ENCODE measurements around the gene SLC25A22.

GRCh38 chr11:773830-774229 lies 24.3 kb downstream of the SLC25A22 start:
- TF ChIP-seq CTCF (IDR thresholded peaks at IDR 0.05; ENCODE audit: insufficient read depth, low read length, poor library complexity, severe bottlenecking) (no peak), EZH2phosphoT487 (conservative IDR thresholded peaks at IDR 0.05; ENCODE audit: low read length) (no peak)
